ENCODE results near the gene MMRN1.

MMRN1 gene

DNA sequence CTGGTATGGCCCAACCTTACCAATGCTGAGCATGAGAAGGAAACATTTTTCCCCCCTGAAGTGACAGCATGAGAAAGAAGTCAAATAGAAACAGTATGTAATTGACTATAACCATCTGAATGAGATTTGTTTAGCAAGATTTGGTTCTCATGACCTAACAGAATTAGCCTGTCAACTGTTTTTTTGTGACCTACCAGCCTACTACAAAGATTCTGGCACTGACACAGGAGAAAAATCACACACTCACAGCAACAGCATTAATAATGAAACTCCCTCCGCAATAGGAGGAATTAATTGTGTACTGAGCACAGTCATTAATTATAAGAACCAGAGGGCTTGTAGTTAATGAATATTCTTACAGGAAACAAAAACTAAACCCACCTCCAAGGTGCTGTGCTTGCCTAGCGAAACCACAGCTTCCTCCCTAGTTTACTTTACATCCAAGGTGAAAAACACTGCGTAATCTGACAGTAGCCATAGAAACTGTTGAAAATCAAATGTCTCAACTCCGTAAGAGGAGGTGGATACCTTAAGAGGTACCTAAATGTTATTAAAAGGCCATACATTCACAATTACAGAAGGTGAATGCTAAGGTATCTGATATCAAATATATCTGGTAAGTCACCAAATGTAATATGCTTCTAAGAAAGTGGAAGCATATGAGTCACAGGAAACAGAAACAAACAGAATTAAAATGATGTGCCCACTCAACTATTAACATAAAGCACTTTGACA, 34.9 kb downstream of the MMRN1 start:
- TF ChIP-seq, protein P1, sequence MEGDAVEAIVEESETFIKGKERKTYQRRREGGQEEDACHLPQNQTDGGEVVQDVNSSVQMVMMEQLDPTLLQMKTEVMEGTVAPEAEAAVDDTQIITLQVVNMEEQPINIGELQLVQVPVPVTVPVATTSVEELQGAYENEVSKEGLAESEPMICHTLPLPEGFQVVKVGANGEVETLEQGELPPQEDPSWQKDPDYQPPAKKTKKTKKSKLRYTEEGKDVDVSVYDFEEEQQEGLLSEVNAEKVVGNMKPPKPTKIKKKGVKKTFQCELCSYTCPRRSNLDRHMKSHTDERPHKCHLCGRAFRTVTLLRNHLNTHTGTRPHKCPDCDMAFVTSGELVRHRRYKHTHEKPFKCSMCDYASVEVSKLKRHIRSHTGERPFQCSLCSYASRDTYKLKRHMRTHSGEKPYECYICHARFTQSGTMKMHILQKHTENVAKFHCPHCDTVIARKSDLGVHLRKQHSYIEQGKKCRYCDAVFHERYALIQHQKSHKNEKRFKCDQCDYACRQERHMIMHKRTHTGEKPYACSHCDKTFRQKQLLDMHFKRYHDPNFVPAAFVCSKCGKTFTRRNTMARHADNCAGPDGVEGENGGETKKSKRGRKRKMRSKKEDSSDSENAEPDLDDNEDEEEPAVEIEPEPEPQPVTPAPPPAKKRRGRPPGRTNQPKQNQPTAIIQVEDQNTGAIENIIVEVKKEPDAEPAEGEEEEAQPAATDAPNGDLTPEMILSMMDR (IDR thresholded peaks at IDR 0.05) = no peak
- Histone ChIP-seq H3K27ac (no peak overlapping the region), H3K4me3 (no peak overlapping the region)
- DNase-seq (ENCODE audit: low spot score) = no peak

DNA sequence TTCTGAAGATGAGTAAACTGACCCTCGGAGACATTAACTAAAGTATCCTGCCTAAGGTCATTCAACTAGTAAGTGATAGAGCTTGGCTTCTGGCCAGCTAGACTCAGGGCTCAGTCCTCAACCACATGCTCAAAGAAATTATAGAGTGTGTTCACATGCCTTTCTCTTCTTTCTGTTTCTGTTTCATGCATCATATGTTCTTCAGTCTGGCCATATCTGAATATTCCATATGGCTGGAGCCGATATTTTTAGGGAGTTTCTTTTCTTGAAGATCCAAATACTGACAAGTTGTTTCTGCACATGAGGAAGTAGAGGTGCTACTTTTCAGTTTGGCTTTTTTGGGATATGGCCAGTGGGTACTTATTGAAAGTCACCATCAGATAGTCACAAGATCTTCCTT, 44.9 kb downstream of the MMRN1 start:
- Histone ChIP-seq H3K27ac (no peak overlapping the region), H3K4me3 (no peak overlapping the region)
- DNase-seq (ENCODE audit: low spot score) = no peak
- TF ChIP-seq, protein P1 (IDR thresholded peaks at IDR 0.05) = no peak

DNA sequence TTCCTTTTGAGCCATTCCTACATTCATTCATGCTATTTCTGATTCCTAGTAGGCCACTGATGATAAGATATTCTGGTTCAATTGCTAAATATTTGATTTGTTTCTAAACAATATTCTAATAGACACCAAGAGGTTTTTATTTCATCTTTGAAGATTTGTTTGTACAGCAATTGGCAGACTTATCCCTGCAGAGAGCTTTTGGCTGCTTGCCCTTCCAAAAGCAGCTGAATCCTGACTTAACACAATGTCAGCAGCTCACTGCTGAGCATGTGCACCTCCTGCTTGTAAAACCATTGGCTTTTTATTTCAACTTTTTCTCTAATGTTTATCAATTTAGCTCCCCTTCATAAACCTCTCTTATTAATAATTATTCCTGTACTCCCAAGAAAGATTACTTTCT, 45.3 kb downstream of the MMRN1 start:
- no peak for DNase-seq (ENCODE audit: low spot score)
- TF ChIP-seq, protein P1 (IDR thresholded peaks at IDR 0.05) = no peak
- H3K27ac ChIP-seq = no peak overlapping the region
- H3K4me3 ChIP-seq = no peak overlapping the region

DNA sequence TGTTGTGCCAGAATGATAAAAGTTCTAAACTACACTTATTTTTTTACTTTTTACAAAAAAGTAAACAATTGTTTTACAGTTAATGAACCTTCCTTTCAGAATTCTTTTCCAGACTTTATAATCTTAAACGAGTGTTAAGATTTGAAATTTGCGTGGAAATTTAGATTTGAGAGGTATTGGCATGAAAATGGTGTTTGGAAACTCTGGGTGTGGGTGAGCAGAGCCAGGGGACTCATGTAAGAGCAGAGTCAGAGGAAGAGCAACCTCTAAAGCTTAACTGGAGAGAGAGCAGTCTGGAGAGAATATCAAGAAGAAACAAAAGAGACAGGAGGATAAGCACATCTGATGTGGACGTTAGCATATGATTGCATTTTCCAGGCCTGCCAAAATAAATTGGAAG, 48.2 kb downstream of the MMRN1 start:
- DNase-seq (ENCODE audit: low spot score) = no peak
- Histone ChIP-seq H3K4me3 (no peak overlapping the region), H3K27ac (no peak overlapping the region)
- TF ChIP-seq, protein P1 (IDR thresholded peaks at IDR 0.05) = no peak

DNA sequence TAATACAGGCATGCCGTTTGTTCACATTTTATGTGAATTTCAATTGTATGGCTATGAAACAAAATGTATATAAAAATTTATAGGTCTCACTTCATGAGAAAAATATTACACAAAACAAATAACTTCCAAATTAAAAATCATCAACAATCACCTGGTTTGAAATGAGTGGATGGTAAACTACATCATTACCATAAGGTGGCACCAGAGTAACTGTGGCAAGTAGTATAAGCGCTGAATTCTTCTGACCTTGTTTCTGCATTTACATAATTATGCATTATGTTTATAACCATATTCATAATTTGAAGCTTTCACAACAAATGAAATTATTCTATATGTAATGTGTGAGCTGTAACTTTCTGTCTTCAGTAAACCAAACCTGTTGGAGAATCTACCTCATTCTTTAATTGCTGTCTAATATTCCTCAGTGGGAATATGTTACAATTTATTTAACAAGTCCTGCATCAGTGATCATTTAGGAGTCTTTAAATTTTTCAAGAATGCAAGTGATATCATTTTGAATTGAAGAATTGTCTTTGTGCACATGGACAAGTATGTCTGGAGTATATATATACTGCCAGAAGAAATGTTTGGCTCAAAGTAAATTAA, 55.2 kb downstream of the MMRN1 start:
- TF ChIP-seq, protein P1 (IDR thresholded peaks at IDR 0.05) = no peak
- DNase-seq (ENCODE audit: low spot score) = no peak

DNA sequence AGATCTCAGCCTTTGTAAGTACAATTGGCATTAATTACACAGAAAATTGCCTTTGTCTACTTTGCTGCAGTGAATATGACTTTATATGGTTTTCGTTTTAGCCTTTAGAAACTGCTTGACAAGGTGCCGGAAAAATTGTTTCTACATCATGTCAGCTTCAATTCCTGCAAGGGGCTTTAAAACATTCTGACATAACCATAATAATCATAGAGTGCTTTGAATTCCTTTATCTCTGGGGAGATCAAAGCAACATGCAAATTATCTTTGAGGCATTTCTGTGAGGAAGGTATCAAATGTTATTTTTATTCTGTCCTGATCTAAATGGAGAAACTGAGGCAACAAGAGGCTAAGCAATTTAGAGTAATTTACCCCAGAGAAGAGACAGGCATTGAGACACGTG, 57.8 kb downstream of the MMRN1 start:
- DNase-seq (ENCODE audit: low spot score) = no peak
- TF ChIP-seq, protein P1 (IDR thresholded peaks at IDR 0.05) = no peak
- Histone ChIP-seq H3K27ac (no peak overlapping the region), H3K4me3 (no peak overlapping the region)

More for the DNA sequence above, 55.2 kb downstream of the MMRN1 start:
- H3K27ac ChIP-seq = no peak overlapping the region
- no peak overlapping the region for H3K4me3 ChIP-seq

Data from coronary artery (tissue), 2 donors.